Testis (tissue), 2 donors: ENCODE data around the gene MATCAP1.

Experiments
- POLR2A ChIP-seq: fragments of 450-650 bp; IDR thresholded peaks from one replicate; pipeline ENCODE4 v1.6.1; 2017; ENCODE audit warnings: antibody characterized with exemption, mild to moderate bottlenecking, moderate library complexity
- TF ChIP-seq, protein P1 (sequence below), 3 experiments: fragments of 450-650 bp in 2 of 3; fragments of 200-600 bp in 1 of 3; sonication (generic) in 1 of 3; IDR thresholded peaks; one replicate each; pipeline ENCODE4 v1.5.1; 2016 to 2019; ENCODE audit warnings: antibody characterized with exemption in 3 of 3, mild to moderate bottlenecking in 2 of 3, moderate library complexity in 1 of 3

DNA sequence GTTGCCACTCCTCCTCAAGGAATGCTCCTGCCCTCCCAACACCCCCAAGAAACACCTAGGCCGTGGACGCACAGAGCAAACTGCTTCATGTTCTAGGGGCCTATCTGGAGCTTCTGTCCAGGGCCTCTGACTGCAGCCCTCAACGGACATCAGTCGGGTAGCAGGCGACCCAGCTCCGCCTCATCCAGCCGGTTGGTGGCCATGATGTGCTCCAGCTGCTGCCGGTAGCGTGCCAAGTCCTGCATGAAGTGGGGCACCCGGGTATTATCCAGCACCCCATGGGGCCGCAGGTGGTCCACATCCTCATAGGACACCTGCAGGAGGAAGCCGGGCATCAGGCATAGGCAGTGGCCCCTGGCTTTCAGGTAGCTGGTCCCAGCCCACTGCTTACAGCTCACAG, 7.1 kb downstream of the MATCAP1 start:
- TF ChIP-seq, protein P1, sequence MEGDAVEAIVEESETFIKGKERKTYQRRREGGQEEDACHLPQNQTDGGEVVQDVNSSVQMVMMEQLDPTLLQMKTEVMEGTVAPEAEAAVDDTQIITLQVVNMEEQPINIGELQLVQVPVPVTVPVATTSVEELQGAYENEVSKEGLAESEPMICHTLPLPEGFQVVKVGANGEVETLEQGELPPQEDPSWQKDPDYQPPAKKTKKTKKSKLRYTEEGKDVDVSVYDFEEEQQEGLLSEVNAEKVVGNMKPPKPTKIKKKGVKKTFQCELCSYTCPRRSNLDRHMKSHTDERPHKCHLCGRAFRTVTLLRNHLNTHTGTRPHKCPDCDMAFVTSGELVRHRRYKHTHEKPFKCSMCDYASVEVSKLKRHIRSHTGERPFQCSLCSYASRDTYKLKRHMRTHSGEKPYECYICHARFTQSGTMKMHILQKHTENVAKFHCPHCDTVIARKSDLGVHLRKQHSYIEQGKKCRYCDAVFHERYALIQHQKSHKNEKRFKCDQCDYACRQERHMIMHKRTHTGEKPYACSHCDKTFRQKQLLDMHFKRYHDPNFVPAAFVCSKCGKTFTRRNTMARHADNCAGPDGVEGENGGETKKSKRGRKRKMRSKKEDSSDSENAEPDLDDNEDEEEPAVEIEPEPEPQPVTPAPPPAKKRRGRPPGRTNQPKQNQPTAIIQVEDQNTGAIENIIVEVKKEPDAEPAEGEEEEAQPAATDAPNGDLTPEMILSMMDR (IDR thresholded peaks at IDR 0.05): no peak
- no peak for TF ChIP-seq POLR2A
